GM12873 (cell line): Measurements from ENCODE around the gene ADAM15.

Experiments
- CTCF ChIP-seq: IDR thresholded peaks from 2 replicates; pipeline ENCODE4 v1.5.1; 2012; ENCODE audit warnings: low read depth, mild to moderate bottlenecking, moderate library complexity, low read length, control low read depth; ENCODE audit not compliant: insufficient read depth; ENCODE audit errors: missing control alignments

The ADAM15 gene

GRCh38 chr1:155079487-155080311 lies 28.6 kb downstream of the ADAM15 start:
- TF ChIP-seq CTCF, result no peak

GRCh38 chr1:155080312-155081228 lies 29.5 kb downstream of the ADAM15 start:
- TF ChIP-seq CTCF, result no peak

DNA sequence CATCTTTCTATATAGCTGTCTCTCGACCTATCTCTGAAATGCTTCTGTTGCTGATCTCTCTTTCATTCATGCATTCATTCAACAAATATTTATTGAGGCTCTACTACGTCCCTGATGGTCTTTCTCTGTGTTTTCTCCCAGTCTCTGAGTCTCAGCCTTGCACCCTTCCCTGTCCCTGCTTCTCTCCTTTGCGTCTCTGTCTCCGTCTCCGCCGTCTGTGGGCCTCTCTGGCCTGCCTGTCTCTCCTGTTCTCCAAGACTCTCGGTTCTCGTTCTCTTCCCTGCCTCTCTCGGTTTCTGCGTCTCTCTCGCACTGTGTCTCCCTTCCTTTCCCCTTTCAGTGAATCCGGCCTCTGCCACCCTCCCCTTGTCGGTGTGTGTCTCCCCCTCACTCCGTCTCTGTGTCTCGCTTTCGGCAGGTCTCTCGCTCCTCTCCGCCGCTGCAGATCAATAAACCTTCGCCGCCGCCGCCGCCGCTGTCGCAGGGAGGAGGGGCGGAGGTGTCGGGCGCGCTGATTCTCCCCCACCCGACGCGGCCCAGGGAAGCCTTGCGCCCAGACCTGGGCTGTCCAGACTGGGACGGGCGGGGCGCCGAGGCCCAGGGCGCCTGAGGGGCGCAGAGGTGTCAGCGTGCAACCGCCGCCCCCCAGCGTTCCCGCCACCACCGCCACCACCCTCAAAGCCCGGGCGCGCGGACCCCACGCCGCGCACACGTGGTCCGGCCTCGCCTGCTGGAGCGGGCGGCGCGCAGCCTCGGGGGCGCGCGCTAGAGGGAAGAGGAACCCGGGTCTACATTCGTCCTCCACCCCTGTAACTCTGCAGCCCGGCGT lies 30.6 kb downstream of the ADAM15 start:
- TF ChIP-seq CTCF, result no peak

- no peak for TF ChIP-seq CTCF
These were observed 31.4 kb downstream of the ADAM15 start for GRCh38 chr1:155082301-155083051.

DNA sequence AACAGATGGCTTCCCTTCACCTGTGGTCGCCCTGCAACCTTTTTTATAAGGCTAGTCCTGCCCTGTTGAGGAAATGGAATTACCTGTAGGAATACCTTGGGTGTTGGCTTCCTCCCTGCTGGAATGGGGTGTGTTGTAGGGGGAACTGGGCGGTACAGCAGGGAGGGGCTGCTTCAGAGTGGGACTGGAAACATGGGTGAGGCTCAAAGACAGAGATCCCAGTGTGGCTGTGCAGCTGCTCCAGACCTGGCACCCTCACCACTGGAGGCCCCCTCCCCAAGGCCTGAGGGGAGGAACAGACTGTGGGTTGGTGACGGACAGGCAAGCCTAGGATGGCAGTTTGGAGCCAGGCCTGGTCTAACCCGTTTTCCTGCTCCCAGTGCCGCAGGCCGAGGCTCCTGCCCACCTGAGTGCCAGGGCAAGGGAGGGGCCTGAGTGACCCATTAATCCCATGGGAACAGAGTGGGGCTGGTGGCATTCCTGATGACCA lies 32.0 kb downstream of the ADAM15 start:
- TF ChIP-seq CTCF, result no peak

DNA sequence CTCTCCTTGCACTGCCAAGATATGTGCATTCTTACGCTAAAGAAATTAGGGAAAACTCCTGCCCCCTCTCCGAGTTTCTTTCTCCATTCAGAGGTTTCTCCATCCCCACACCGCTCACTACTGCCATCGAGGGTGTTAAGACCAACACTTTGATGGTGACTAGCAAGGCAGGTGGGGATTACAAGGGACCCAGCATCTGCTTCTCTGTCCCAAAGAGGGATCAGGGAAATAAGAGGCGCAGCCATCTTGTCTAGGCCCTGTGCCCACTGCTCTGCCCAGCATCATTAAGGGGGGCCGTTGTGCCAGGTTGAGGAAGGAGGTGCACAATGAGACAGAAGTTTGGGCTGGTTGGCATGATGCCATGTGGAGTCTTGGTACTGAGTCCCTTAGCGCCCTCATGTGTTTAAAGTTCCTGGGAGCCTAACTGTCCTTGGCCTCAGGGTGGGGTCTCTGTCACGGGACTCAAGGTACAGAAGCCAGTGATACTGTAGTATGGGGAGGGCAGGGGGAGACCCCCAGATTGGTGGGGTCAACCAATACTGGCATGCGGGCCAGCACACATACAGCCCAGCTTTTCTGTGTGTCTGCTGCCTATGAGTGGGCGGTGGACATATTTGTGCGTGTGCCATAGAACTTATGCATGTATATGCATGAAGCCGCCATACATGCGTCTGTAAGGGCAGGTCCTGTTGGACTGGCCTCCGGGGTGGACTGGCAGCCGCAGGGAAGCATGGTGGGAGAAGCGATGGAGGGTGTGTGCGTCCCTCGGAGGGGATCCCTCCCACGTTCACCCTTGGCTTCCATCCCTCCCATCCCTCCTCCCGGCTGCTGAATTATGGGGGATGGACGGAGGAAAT lies 33.0 kb downstream of the ADAM15 start:
- TF ChIP-seq CTCF, result peak; percentile 33
